Breast epithelium (tissue), 4 donors: ENCODE data around the gene RND3. TPM values are rescaled to one million over a fixed set of nuclear protein-coding genes. Genes with fewer than 3 reads are reported as not detected.

ENCODE experiments used
- DNase-seq, 2 donors: peaks; one replicate each; pipeline ENCODE4 v3.0.0-alpha.2; 2019; ENCODE audit warnings: low spot score in 2 of 2
- H3K27ac ChIP-seq, 2 donors: fragments of 200-600 bp; sonication (generic) in 1 of 2; one replicate each; pipeline ENCODE4 v1.5.1; 2016 to 2019; ENCODE audit warnings: mild to moderate bottlenecking in 1 of 2
- H3K27me3 ChIP-seq, 2 donors: fragments of 200-600 bp; sonication (generic) in 1 of 2; one replicate each; pipeline versions ENCODE4 v1.5.1 to v1.6.0; 2017 to 2019; ENCODE audit warnings: control low read depth in 1 of 2, mild to moderate bottlenecking in 1 of 2
- H3K36me3 ChIP-seq: fragments of 200-600 bp; one replicate; pipeline ENCODE4 v1.5.1; 2019
- H3K4me1 ChIP-seq, 2 donors: fragments of 200-600 bp; sonication (generic); one replicate each; pipeline ENCODE4 v1.5.1; 2016 to 2019; ENCODE audit warnings: control low read depth in 1 of 2
- H3K4me3 ChIP-seq, 3 donors: fragments of 200-600 bp; sonication (generic); 1 replicate in 2 of 3; 2 replicates in 1 of 3; pipeline ENCODE4 v1.5.1; 2016 to 2019; ENCODE audit warnings: mild to moderate bottlenecking in 3 of 3, moderate library complexity in 2 of 3
- H3K9me3 ChIP-seq, 2 donors: fragments of 200-600 bp; sonication (generic) in 1 of 2; one replicate each; pipeline ENCODE4 v1.5.1; 2016 to 2019; ENCODE audit warnings: control low read depth in 1 of 2
- POLR2A ChIP-seq: fragments of 450-650 bp; IDR thresholded peaks from one replicate; pipeline ENCODE4 v1.6.1; 2016; ENCODE audit warnings: antibody characterized with exemption, mild to moderate bottlenecking, moderate library complexity
- POLR2AphosphoS5 ChIP-seq, 3 donors: sonication (generic); formaldehyde crosslinking; IDR thresholded peaks; one replicate each; pipeline ENCODE4 v1.6.1; 2017; ENCODE audit warnings: antibody characterized with exemption in 3 of 3
- intact Hi-C: fragments of 100-400 bp; cut with DNase I; formaldehyde crosslinking; loops from one replicate; pipeline ENCODE4 v1.15.1; 2023; ENCODE audit warnings: low total_unique reads
- total RNA-seq, 3 donors: library from RNA; depleted of rRNA; stranded (reverse); fragments of >200 nt; gene quantifications; one replicate each; pipeline ENCODE4 v1.1.0, GENCODE V29; 2016
- TF ChIP-seq, protein P1 (sequence below), 3 donors: fragments of 450-650 bp; IDR thresholded peaks; one replicate each; pipeline ENCODE4 v1.5.1; 2016 to 2017; ENCODE audit warnings: antibody characterized with exemption in 3 of 3, mild to moderate bottlenecking in 3 of 3, moderate library complexity in 3 of 3

Gene RND3
- total RNA-seq, 3 donors from 2014 or later = 89.1 to 105 (median 98.0) TPM

DNA sequence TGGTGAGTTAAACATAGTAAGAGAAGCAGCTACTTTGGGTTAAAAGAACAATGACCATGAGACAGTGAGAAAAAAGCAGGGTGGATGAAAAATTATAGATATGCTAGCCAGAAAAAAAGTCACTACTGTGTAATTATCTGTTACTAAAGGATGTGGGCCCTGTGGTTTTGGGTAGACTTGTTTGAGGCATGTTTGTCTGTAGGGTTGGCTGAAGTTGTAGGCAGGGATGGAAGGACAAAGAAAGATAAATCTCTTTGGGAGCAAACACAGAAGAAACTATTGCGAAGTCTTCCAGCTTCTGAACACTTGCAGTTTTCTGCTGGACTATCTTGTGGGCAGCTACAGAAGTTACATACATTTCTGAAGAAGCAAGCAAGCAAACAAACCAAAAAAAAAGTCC lies 28.2 kb downstream of the RND3 start:
- TF ChIP-seq, protein P1, sequence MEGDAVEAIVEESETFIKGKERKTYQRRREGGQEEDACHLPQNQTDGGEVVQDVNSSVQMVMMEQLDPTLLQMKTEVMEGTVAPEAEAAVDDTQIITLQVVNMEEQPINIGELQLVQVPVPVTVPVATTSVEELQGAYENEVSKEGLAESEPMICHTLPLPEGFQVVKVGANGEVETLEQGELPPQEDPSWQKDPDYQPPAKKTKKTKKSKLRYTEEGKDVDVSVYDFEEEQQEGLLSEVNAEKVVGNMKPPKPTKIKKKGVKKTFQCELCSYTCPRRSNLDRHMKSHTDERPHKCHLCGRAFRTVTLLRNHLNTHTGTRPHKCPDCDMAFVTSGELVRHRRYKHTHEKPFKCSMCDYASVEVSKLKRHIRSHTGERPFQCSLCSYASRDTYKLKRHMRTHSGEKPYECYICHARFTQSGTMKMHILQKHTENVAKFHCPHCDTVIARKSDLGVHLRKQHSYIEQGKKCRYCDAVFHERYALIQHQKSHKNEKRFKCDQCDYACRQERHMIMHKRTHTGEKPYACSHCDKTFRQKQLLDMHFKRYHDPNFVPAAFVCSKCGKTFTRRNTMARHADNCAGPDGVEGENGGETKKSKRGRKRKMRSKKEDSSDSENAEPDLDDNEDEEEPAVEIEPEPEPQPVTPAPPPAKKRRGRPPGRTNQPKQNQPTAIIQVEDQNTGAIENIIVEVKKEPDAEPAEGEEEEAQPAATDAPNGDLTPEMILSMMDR (IDR thresholded peaks at IDR 0.05) = no peak
- TF ChIP-seq POLR2A (no peak), POLR2AphosphoS5 (IDR thresholded peaks at IDR 0.05) (no peak)
- no peak overlapping the region for H3K27ac ChIP-seq
- intact Hi-C loops = no loop called here
- H3K27me3 ChIP-seq = no peaks in the 10 kb centered on the region
- no peak overlapping the region for H3K4me3 ChIP-seq
- DNase-seq = no peak
- no peaks in the 10 kb centered on the region for H3K36me3 ChIP-seq
- H3K9me3 ChIP-seq = no peaks in the 10 kb centered on the region
- no peaks in the 10 kb centered on the region for H3K4me1 ChIP-seq

DNA sequence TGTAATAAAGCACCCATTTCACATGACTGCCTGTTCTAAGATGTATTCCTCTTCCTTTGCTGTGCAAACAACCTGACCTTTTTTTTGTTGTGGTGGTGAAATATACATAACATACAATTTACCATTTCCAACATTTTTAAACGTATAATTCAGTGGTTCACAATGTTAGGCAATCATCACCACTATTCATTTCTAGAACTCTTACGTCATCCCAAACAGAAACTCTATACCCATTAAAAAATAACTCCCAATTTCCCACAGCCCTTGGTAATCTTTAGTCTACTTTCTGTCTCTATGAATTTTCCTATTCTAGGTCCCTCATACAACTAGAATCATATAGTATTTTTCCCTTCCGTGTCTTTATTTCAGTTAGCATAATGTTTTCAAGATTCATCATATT lies 36.7 kb downstream of the RND3 start:
- Histone ChIP-seq H3K36me3 (no peaks in the 10 kb centered on the region), H3K9me3 (no peaks in the 10 kb centered on the region), H3K4me1 (no peaks in the 10 kb centered on the region), H3K27me3 (no peaks in the 10 kb centered on the region), H3K27ac (no peak overlapping the region), H3K4me3 (no peak overlapping the region)
- intact Hi-C loops = no loop called here
- TF ChIP-seq POLR2AphosphoS5 (IDR thresholded peaks at IDR 0.05) (no peak), POLR2A (no peak)
- TF ChIP-seq, protein P1 (IDR thresholded peaks at IDR 0.05) = no peak
- DNase-seq = no peak

DNA sequence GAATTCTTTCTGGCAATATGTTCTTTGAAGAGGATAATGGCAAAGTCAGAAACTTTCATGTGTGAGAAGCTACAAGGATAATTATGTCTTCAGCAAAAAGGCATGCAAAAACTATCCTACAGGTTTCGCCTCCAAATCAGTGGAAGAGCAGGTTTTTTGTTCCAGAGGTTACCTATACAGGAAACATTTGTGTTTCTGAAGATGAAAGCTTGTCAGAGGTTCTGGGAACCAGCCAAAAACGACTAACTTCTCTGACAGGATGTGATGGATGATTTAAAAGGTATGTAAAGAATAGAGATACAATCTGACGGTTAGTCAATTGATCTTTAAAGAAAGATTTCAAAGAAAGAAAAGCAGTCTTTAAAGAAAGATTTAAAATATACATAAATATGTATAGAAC lies 37.6 kb downstream of the RND3 start:
- Histone ChIP-seq H3K27ac (no peak overlapping the region), H3K9me3 (no peaks in the 10 kb centered on the region), H3K4me3 (no peak overlapping the region), H3K27me3 (no peaks in the 10 kb centered on the region), H3K36me3 (no peaks in the 10 kb centered on the region), H3K4me1 (no peaks in the 10 kb centered on the region)
- no peak for DNase-seq
- TF ChIP-seq POLR2AphosphoS5 (IDR thresholded peaks at IDR 0.05) (no peak), POLR2A (no peak)
- TF ChIP-seq, protein P1 (IDR thresholded peaks at IDR 0.05) = no peak
- intact Hi-C loops = no loop called here

DNA sequence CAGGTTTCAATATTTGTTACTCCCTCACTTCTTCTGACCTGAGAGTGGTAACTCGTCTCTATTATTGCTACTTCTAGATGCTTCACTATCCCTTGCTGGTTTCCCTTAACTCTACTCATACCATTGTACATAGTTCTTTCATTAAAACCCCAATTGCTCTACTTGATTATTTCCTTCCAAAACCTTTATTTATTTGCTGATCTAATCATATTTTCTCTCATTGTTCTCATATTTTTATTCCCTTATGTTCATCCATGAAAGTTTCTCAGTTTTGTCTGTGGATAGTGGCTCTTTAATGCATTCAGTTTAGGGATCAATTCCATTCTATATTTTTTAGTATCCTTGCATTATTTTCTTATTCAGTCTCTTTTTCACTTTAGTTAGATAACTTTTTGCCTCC lies 42.1 kb downstream of the RND3 start:
- Histone ChIP-seq H3K27me3 (no peaks in the 10 kb centered on the region), H3K4me1 (no peaks in the 10 kb centered on the region), H3K36me3 (no peaks in the 10 kb centered on the region), H3K4me3 (no peak overlapping the region), H3K27ac (no peak overlapping the region), H3K9me3 (no peaks in the 10 kb centered on the region)
- TF ChIP-seq, protein P1 (IDR thresholded peaks at IDR 0.05) = no peak
- no peak for TF ChIP-seq POLR2AphosphoS5 (IDR thresholded peaks at IDR 0.05)
- intact Hi-C loops = no loop called here
- DNase-seq = no peak

DNA sequence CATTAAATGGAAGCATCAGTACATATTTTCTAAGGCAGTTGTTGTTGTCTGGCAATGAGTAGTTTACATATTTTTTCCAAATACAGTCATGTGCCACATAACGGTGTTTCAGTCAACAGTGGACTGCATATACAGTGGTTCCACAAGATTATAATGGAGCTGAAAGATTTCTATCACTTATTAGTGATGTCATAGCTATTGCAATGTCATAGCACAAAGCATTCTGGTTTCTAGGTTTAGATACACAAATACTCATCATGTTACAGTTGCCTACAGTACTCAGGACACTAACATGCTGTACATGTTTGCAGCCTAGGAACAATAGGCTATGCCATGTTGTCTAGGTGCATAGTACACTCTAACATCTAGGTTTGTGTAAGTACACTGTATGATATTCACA lies 45.0 kb downstream of the RND3 start:
- Histone ChIP-seq H3K27ac (no peak overlapping the region), H3K4me1 (no peaks in the 10 kb centered on the region), H3K27me3 (no peaks in the 10 kb centered on the region), H3K9me3 (no peaks in the 10 kb centered on the region), H3K4me3 (no peak overlapping the region), H3K36me3 (no peaks in the 10 kb centered on the region)
- DNase-seq = no peak
- TF ChIP-seq POLR2A (no peak), POLR2AphosphoS5 (IDR thresholded peaks at IDR 0.05) (no peak)
- TF ChIP-seq, protein P1 (IDR thresholded peaks at IDR 0.05) = no peak
- intact Hi-C loops = no loop called here
